GM20000 (cell line): ENCODE measurements around the gene ZC3H12A.

Source experiments
- DNase-seq: peaks from one replicate; pipeline ENCODE4 v3.0.0; 2012; ENCODE audit warnings: low spot score
- TF ChIP-seq, protein P1 (sequence below): IDR thresholded peaks from 2 replicates; pipeline ENCODE4 v1.5.1; 2012; ENCODE audit warnings: mild to moderate bottlenecking, control low read depth; ENCODE audit errors: extremely low read depth, missing control alignments

The ZC3H12A gene

DNA sequence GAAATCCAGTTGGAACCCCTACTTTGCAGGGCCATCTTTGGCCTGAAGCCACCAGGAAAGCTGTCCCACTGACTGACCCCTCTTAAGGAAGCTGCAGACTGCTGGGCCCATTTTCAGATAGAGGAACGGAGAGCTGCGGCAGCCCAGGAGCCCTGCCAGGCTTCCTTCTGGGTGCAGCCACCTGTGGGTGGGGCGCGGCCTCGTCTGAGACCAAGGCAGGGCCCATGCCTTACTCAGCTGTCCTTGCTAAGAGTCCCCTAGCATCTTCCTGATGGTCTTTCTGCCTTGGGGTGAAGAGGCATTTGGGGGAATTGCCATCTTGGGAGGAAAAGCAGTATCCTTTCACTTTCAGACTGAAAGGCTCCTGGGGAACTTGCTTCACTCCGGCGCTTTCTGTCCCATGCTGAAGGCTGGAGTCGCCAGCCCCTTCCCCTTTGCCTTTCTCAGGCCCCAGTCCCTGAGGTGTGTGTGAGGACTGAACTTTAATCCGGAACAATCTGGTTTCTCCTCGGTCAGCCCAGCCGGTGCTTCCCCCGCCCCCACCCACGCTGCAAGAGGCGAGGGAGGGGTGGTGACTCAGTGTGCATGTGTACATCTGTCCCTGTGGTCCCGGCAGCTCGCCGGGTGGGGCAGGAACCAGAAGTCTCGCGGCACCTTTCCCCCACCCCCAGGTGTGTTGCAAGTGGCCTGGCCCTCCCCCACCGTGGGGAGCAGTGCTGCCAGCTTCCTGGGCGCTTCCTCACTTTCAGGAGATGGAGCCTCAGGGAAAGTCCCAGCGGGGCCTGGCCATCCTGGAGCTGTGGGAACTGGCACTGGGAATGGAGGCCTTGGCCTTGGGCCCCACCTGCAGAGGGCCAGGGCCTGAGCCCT, 5.1 kb downstream of the ZC3H12A start:
- TF ChIP-seq, protein P1, sequence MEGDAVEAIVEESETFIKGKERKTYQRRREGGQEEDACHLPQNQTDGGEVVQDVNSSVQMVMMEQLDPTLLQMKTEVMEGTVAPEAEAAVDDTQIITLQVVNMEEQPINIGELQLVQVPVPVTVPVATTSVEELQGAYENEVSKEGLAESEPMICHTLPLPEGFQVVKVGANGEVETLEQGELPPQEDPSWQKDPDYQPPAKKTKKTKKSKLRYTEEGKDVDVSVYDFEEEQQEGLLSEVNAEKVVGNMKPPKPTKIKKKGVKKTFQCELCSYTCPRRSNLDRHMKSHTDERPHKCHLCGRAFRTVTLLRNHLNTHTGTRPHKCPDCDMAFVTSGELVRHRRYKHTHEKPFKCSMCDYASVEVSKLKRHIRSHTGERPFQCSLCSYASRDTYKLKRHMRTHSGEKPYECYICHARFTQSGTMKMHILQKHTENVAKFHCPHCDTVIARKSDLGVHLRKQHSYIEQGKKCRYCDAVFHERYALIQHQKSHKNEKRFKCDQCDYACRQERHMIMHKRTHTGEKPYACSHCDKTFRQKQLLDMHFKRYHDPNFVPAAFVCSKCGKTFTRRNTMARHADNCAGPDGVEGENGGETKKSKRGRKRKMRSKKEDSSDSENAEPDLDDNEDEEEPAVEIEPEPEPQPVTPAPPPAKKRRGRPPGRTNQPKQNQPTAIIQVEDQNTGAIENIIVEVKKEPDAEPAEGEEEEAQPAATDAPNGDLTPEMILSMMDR, result no peak
- DNase-seq, result peak; percentile 89

DNA sequence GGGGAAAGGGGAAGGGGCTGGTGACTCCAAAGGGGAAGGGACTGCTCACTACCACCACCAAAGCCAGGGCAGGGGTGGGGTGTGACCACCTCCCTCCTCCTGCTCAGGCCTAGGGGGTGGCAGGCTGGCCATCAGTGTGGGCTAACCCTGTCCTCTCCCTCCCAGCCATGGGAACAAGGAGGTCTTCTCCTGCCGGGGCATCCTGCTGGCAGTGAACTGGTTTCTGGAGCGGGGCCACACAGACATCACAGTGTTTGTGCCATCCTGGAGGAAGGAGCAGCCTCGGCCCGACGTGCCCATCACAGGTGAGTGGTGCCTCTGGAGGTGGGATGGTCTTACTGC, 5.7 kb downstream of the ZC3H12A start:
- no peak for DNase-seq
- TF ChIP-seq, protein P1, result no peak

DNA sequence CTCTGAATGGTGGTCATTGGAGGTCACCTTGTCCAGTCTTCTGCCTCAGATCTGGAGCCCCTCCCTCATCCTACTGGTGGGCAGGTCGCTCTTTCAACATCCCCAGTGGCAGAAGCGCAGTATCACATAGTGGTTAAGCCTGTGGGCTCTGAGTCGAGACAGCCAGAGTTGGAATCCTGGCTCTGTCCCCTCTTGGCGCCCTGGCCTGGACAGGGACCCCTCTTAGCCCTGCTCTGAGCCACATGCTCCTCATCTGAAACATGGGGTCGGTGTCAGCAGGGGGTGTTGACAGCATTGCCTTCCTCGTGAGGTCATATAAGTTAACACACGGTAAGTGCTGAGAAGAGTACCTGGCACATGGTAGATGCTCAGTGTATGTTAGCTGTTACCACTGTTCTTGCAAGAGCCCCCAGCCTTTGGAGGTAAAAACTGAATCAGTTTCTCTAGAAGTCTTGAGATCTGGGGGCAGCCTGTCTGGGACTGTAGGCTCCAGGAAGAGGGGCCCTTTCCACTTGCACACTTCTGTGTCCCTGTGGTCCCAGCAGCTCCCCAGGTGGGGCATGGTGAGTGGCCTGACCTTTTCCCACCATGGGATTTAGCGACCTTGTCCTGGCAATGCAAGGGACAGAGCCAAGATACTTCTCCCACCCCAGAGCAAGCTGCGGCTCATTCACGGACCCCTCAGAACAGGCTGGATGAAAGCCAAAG, 6.4 kb downstream of the ZC3H12A start:
- no peak for DNase-seq
- TF ChIP-seq, protein P1, result no peak

DNA sequence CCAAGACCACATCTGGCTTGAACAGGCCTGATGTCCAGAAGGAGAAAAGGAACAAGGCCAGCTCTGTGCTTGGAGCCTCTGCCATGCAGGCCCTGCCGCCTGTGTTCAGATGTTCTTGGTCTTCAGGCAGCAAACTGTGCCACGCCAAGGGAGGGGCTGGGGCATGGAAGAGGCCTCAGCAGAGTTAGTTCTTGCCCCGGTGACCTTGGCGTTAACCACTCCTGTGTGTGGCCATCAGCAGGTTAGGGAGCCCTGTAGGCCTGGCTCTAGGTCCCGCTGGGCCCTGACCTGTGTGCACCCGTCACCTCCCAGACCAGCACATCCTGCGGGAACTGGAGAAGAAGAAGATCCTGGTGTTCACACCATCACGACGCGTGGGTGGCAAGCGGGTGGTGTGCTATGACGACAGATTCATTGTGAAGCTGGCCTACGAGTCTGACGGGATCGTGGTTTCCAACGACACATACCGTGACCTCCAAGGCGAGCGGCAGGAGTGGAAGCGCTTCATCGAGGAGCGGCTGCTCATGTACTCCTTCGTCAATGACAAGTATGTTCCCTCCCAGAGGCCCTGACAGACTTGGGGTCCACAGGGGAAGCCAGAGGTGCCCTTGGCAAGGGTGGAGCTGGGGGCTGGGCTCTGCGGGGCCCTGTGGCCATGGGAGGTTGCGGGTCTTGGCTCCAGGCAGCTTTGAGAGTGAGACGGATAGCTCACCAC, 7.1 kb downstream of the ZC3H12A start:
- TF ChIP-seq, protein P1, result no peak
- DNase-seq, result no peak

DNA sequence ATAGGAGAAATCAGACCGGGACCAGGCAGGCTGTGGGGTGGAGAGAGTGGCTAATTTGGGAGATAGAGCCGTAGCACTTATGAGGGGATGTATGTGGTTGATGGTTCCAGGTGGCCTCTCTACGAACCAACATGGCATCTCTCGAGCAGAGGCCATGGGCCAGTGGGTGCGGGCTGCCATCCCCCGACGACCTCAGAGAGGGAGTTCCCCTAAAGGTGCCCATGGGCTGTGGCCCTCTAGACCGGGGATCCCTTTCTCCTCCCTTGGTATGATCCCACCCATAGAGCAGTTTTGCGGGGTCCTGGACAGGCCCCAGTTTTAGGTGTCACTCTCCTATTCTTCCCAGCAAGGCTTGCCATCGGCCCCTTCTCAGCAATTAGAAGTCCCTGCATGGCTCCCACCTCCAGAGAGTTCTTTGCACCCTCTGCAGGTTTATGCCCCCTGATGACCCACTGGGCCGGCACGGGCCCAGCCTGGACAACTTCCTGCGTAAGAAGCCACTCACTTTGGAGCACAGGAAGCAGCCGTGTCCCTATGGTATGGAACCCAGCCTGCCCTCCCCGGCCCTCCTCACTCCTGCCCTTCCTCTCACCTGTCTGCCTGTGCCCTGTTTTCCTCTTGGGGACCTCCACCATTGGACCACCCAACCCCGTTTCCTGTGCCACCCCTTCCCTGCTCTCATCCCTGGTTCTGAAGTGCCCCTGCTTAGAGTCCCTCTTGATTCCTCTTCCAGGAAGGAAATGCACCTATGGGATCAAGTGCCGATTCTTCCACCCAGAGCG, 7.8 kb downstream of the ZC3H12A start:
- no peak for DNase-seq
- TF ChIP-seq, protein P1, result no peak

DNA sequence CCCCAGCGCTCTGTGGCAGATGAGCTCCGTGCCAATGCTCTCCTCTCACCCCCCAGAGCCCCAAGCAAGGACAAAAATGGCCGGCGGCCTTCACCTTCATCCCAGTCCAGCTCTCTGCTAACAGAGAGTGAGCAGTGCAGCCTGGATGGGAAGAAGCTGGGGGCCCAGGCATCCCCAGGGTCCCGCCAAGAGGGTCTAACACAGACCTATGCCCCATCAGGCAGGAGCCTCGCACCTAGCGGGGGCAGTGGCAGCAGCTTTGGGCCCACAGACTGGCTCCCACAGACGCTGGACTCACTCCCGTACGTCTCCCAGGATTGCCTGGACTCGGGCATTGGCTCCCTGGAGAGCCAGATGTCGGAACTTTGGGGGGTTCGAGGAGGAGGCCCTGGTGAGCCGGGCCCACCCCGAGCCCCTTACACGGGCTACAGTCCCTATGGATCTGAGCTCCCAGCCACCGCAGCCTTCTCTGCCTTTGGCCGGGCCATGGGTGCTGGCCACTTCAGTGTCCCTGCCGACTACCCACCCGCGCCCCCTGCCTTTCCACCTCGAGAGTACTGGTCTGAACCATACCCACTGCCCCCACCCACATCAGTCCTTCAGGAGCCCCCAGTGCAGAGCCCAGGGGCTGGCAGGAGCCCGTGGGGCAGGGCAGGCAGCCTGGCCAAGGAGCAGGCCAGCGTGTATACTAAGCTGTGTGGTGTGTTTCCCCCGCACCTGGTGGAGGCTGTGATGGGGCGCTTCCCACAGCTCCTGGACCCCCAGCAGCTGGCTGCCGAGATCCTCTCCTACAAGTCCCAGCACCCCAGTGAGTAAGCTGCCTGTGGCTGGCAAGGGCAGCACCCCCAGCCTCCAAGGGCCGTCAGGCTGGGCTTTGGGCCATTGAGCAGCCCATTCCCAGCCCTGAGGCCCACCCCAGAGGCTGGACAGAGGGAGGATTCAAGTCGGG, 8.7 kb downstream of the ZC3H12A start:
- TF ChIP-seq, protein P1, result no peak
- no peak for DNase-seq
